ENCODE results near the gene TTBK1. TPM values are rescaled to one million over a fixed set of nuclear protein-coding genes. Genes with fewer than 3 reads are reported as not detected.

TTBK1 gene
- total and polyA plus RNA-seq, 2 donors (not counting 1 experiment from before 2014, with no cell fraction given) = 0.07 TPM; not detected in 1

GRCh38 chr6:43290339-43290904 is 47.1 kb downstream of the TTBK1 start:
- no peak for TF ChIP-seq CTCF (IDR thresholded peaks at IDR 0.05)
- no peak for TF ChIP-seq EZH2 (IDR thresholded peaks at IDR 0.05; ENCODE audit: borderline replicate concordance, insufficient read depth, low read depth, low read length, poor library complexity, severe bottlenecking)
- no peak overlapping the region for H3K4me2 ChIP-seq (replicated peaks; ENCODE audit: low read depth, low read length, poor library complexity, severe bottlenecking)
- Mint-ChIP-seq H3K9me3 (ENCODE audit: insufficient read depth) (no peaks in the 10 kb centered on the region), H3K4me3 (no peak overlapping the region), H3K27me3 (peaks cover 19% of the 10 kb centered on the region), H3K27ac (no peak overlapping the region), H3K4me1 (peaks cover 5% of the 10 kb centered on the region)
- H3K79me2 ChIP-seq (ENCODE audit: control insufficient read depth, insufficient read depth, low read length) = no peaks in the 10 kb centered on the region
- no peaks in the 10 kb centered on the region for H3K36me3 ChIP-seq (replicated peaks in 1 of 2; ENCODE audit: control extremely low read depth in 1 of 2, control insufficient read depth in 1 of 2, extremely low read depth in 1 of 2, insufficient read depth in 2 of 2, low read length in 1 of 2)
- no peak overlapping the region for H3K27ac ChIP-seq (ENCODE audit: low read length in 2 of 2)
- 60% methylated on average over 2 of the region's 3 CpGs for WGBS (ENCODE audit: insufficient coverage)
- intact Hi-C loops (cut with micrococcal nuclease) = no loop called here
- ATAC-seq (ENCODE audit: low read depth) (no peak), DNase-seq (no peak)
- H3K9me3 ChIP-seq (ENCODE audit: control extremely low read depth in 1 of 3, control insufficient read depth in 2 of 3, insufficient read depth in 1 of 3, low read length in 2 of 3) = no peaks in the 10 kb centered on the region
- ChIA-PET CTCF (interaction anchor here (1.8 kb wide), 1 partner anchor 17 kb away, joined by 4 read pairs; no protein-coding TSS in a partner anchor), POLR2A (no interaction called here)
- H4K20me1 ChIP-seq (ENCODE audit: control insufficient read depth, insufficient read depth, low read length, poor library complexity, severe bottlenecking) = no peaks in the 10 kb centered on the region
- H3K4me1 ChIP-seq (ENCODE audit: control insufficient read depth in 2 of 2, insufficient read depth in 2 of 2, low read length in 2 of 2) = no peaks in the 10 kb centered on the region
- no peak overlapping the region for H3K4me3 ChIP-seq (ENCODE audit: control extremely low read depth in 1 of 5, extremely low read depth in 1 of 5, insufficient read depth in 1 of 5, low read depth in 2 of 5, low read length in 4 of 5)
- H2AFZ ChIP-seq (ENCODE audit: insufficient read depth, low read depth, low read length, poor library complexity, severe bottlenecking) = no peak overlapping the region
- peaks cover 0 to 14% (median 5%) of the 10 kb centered on the region in 4 experiments for H3K27me3 ChIP-seq (replicated peaks in 1 of 4; ENCODE audit: control extremely low read depth in 1 of 4, control insufficient read depth in 3 of 4, insufficient read depth in 4 of 4, low read length in 3 of 4)
- H3K9ac ChIP-seq (ENCODE audit: low read length) = no peak overlapping the region

GRCh38 chr6:43290905-43291355 is 47.6 kb downstream of the TTBK1 start:
- intact Hi-C loops (cut with micrococcal nuclease) = no loop called here
- DNase-seq (no peak), ATAC-seq (ENCODE audit: low read depth) (no peak)
- TF ChIP-seq EZH2 (IDR thresholded peaks at IDR 0.05; ENCODE audit: borderline replicate concordance, insufficient read depth, low read depth, low read length, poor library complexity, severe bottlenecking) (no peak), CTCF (IDR thresholded peaks at IDR 0.05) (no peak)
- no peaks in the 10 kb centered on the region for H3K9me3 Mint-ChIP-seq (ENCODE audit: insufficient read depth)
- H2AFZ ChIP-seq (ENCODE audit: insufficient read depth, low read depth, low read length, poor library complexity, severe bottlenecking) = no peak overlapping the region
- H3K27ac Mint-ChIP-seq = no peak overlapping the region
- CTCF ChIA-PET = interaction anchor here (1.8 kb wide), 1 partner anchor 16 kb away, joined by 4 read pairs; no protein-coding TSS in a partner anchor
- H3K79me2 ChIP-seq (ENCODE audit: control insufficient read depth, insufficient read depth, low read length) = no peaks in the 10 kb centered on the region
- H3K4me1 ChIP-seq (ENCODE audit: control insufficient read depth in 2 of 2, insufficient read depth in 2 of 2, low read length in 2 of 2) = no peaks in the 10 kb centered on the region
- no peak overlapping the region for H3K27ac ChIP-seq (ENCODE audit: low read length in 2 of 2)
- POLR2A ChIA-PET = no interaction called here
- H3K27me3 ChIP-seq (replicated peaks in 1 of 4; ENCODE audit: control extremely low read depth in 1 of 4, control insufficient read depth in 3 of 4, insufficient read depth in 4 of 4, low read length in 3 of 4) = peaks cover 0 to 11% (median 2%) of the 10 kb centered on the region in 4 experiments
- H3K9me3 ChIP-seq (ENCODE audit: control extremely low read depth in 1 of 3, control insufficient read depth in 2 of 3, insufficient read depth in 1 of 3, low read length in 2 of 3) = no peaks in the 10 kb centered on the region
- no peaks in the 10 kb centered on the region for H4K20me1 ChIP-seq (ENCODE audit: control insufficient read depth, insufficient read depth, low read length, poor library complexity, severe bottlenecking)
- H3K27me3 Mint-ChIP-seq = peaks cover 14% of the 10 kb centered on the region
- H3K9ac ChIP-seq (ENCODE audit: low read length) = no peak overlapping the region
- H3K4me3 ChIP-seq (ENCODE audit: control extremely low read depth in 1 of 5, extremely low read depth in 1 of 5, insufficient read depth in 1 of 5, low read depth in 2 of 5, low read length in 4 of 5) = no peak overlapping the region
- H3K36me3 ChIP-seq (replicated peaks in 1 of 2; ENCODE audit: control extremely low read depth in 1 of 2, control insufficient read depth in 1 of 2, extremely low read depth in 1 of 2, insufficient read depth in 2 of 2, low read length in 1 of 2) = no peaks in the 10 kb centered on the region
- H3K4me3 Mint-ChIP-seq = no peak overlapping the region
- peaks cover 2% of the 10 kb centered on the region for H3K4me1 Mint-ChIP-seq
- WGBS (ENCODE audit: insufficient coverage) = 93% methylated on average over 5 of the region's 6 CpGs
- H3K4me2 ChIP-seq (replicated peaks; ENCODE audit: low read depth, low read length, poor library complexity, severe bottlenecking) = no peak overlapping the region

Data from B cell (primary cell).